Astrocyte of the cerebellum (primary cell): ENCODE data around the gene SLX4IP.

ENCODE experiments used
- DNase-seq: peaks from one replicate; pipeline ENCODE4 v3.0.0-alpha.2; 2011; ENCODE audit warnings: low read depth
- H3K4me3 ChIP-seq: 2 replicates; pipeline ENCODE4 v1.5.1; 2011; ENCODE audit warnings: mild to moderate bottlenecking, low read depth, low read length, moderate library complexity
- CTCF ChIP-seq: IDR thresholded peaks from 2 replicates; pipeline ENCODE4 v1.5.1; 2012; ENCODE audit warnings: low read length, low read depth, moderate library complexity, mild to moderate bottlenecking; ENCODE audit errors: missing control alignments
- in situ Hi-C: cut with HindIII; loops from 2 replicates; pipeline ENCODE4 v1.10.0; 2017; ENCODE audit warnings: low sequenced_read_pairs

SLX4IP gene

GRCh38 chr20:10519361-10520046 lies 84.4 kb downstream of the SLX4IP start:
- H3K4me3 ChIP-seq, result no peak overlapping the region
- TF ChIP-seq CTCF, result no peak
- in situ Hi-C loops, result no loop called here
- DNase-seq, result no peak

GRCh38 chr20:10520528-10520927 lies 85.4 kb downstream of the SLX4IP start:
- DNase-seq, result no peak
- no peak for TF ChIP-seq CTCF
- in situ Hi-C loops, result no loop called here
- no peak overlapping the region for H3K4me3 ChIP-seq

GRCh38 chr20:10521068-10521831 lies 86.1 kb downstream of the SLX4IP start:
- TF ChIP-seq CTCF, result no peak
- H3K4me3 ChIP-seq, result no peak overlapping the region
- in situ Hi-C loops, result no loop called here
- DNase-seq, result peak; percentile 70

GRCh38 chr20:10521836-10522235 lies 86.7 kb downstream of the SLX4IP start:
- H3K4me3 ChIP-seq, result no peak overlapping the region
- DNase-seq, result no peak
- no peak for TF ChIP-seq CTCF
- in situ Hi-C loops, result no loop called here

GRCh38 chr20:10522328-10522727 lies 87.2 kb downstream of the SLX4IP start:
- DNase-seq, result no peak
- in situ Hi-C loops, result no loop called here
- H3K4me3 ChIP-seq, result no peak overlapping the region
- TF ChIP-seq CTCF, result no peak

- no peak for DNase-seq
- in situ Hi-C loops, result no loop called here
These were observed 88.3 kb downstream of the SLX4IP start for GRCh38 chr20:10523443-10523842.

More at GRCh38 chr20:10523443-10523842, 88.3 kb downstream of the SLX4IP start:
- no peak for TF ChIP-seq CTCF
- no peak overlapping the region for H3K4me3 ChIP-seq
